ENCODE data around the gene TTC7B.

The TTC7B gene

GRCh38 chr14:90608281-90608680 lies 207.9 kb downstream of the TTC7B start:
- H3K36me3 ChIP-seq (ENCODE audit: insufficient read depth, low read length), result no peaks in the 10 kb centered on the region
- DNase-seq (no peak), ATAC-seq (ENCODE audit: insufficient read depth, low read depth) (no peak)
- H3K27me3 ChIP-seq (ENCODE audit: insufficient read depth, low read length, poor library complexity), result no peaks in the 10 kb centered on the region
- H3K27ac ChIP-seq (ENCODE audit: low read length), result no peak overlapping the region
- TF ChIP-seq EZH2 (IDR thresholded peaks at IDR 0.05; ENCODE audit: borderline replicate concordance, low read depth, low read length, severe bottlenecking), result no peak
- TF ChIP-seq, protein P1, sequence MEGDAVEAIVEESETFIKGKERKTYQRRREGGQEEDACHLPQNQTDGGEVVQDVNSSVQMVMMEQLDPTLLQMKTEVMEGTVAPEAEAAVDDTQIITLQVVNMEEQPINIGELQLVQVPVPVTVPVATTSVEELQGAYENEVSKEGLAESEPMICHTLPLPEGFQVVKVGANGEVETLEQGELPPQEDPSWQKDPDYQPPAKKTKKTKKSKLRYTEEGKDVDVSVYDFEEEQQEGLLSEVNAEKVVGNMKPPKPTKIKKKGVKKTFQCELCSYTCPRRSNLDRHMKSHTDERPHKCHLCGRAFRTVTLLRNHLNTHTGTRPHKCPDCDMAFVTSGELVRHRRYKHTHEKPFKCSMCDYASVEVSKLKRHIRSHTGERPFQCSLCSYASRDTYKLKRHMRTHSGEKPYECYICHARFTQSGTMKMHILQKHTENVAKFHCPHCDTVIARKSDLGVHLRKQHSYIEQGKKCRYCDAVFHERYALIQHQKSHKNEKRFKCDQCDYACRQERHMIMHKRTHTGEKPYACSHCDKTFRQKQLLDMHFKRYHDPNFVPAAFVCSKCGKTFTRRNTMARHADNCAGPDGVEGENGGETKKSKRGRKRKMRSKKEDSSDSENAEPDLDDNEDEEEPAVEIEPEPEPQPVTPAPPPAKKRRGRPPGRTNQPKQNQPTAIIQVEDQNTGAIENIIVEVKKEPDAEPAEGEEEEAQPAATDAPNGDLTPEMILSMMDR (IDR thresholded peaks at IDR 0.05; ENCODE audit: borderline replicate concordance, extremely low read depth, low read length, poor library complexity, severe bottlenecking), result no peak
- no peak overlapping the region for H2AFZ ChIP-seq (ENCODE audit: low read depth, low read length)
- no peaks in the 10 kb centered on the region for H3K4me1 ChIP-seq (ENCODE audit: insufficient read depth, low read length)
- H4K20me1 ChIP-seq (ENCODE audit: insufficient read depth, low read length), result no peaks in the 10 kb centered on the region
- H3K9ac ChIP-seq (ENCODE audit: low read depth, low read length), result no peak overlapping the region
- H3K9me3 ChIP-seq (ENCODE audit: insufficient read depth, low read length, severe bottlenecking), result no peaks in the 10 kb centered on the region
- no peaks in the 10 kb centered on the region for H3K79me2 ChIP-seq (ENCODE audit: insufficient read depth, low read length)
- H3K4me2 ChIP-seq (ENCODE audit: insufficient read depth, low read length), result no peak overlapping the region
- no peak overlapping the region for H3K4me3 ChIP-seq (ENCODE audit: low read depth in 1 of 2, low read length in 2 of 2)

DNA sequence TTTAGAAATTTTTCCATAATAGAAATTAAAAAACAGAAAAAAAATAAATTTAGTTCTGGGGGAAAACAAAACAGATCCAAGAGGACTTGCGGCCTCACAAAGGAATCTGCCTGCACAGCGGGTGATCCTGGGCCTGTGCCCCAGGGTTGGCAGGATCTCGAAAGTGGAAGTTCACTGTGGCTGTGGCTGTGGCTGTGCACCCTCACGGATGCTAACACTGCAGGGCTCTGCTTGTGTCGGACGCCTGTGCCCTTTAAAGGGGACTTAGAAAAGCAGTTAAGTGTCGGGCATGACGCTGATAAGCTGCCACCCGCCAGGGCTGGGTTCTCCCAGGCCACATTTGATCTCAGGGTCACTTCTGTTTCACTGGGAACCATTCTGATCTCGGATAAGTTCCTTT lies 209.1 kb downstream of the TTC7B start:
- Histone ChIP-seq H3K4me1 (ENCODE audit: insufficient read depth, low read length) (no peaks in the 10 kb centered on the region), H3K4me2 (ENCODE audit: insufficient read depth, low read length) (no peak overlapping the region), H3K4me3 (ENCODE audit: low read depth in 1 of 2, low read length in 2 of 2) (no peak overlapping the region), H3K27me3 (ENCODE audit: insufficient read depth, low read length, poor library complexity) (no peaks in the 10 kb centered on the region), H2AFZ (ENCODE audit: low read depth, low read length) (no peak overlapping the region), H4K20me1 (ENCODE audit: insufficient read depth, low read length) (no peaks in the 10 kb centered on the region), H3K27ac (ENCODE audit: low read length) (no peak overlapping the region), H3K9me3 (ENCODE audit: insufficient read depth, low read length, severe bottlenecking) (no peaks in the 10 kb centered on the region), H3K36me3 (ENCODE audit: insufficient read depth, low read length) (no peaks in the 10 kb centered on the region), H3K79me2 (ENCODE audit: insufficient read depth, low read length) (no peaks in the 10 kb centered on the region), H3K9ac (ENCODE audit: low read depth, low read length) (no peak overlapping the region)
- ATAC-seq (ENCODE audit: insufficient read depth, low read depth) (no peak), DNase-seq (no peak)
- TF ChIP-seq, protein P1 (IDR thresholded peaks at IDR 0.05; ENCODE audit: borderline replicate concordance, extremely low read depth, low read length, poor library complexity, severe bottlenecking), result no peak
- no peak for TF ChIP-seq EZH2 (IDR thresholded peaks at IDR 0.05; ENCODE audit: borderline replicate concordance, low read depth, low read length, severe bottlenecking)

- H3K4me1 ChIP-seq (ENCODE audit: insufficient read depth, low read length), result no peaks in the 10 kb centered on the region
- no peak overlapping the region for H3K4me3 ChIP-seq (ENCODE audit: low read depth in 1 of 2, low read length in 2 of 2)
- no peak overlapping the region for H2AFZ ChIP-seq (ENCODE audit: low read depth, low read length)
- no peaks in the 10 kb centered on the region for H4K20me1 ChIP-seq (ENCODE audit: insufficient read depth, low read length)
- no peaks in the 10 kb centered on the region for H3K79me2 ChIP-seq (ENCODE audit: insufficient read depth, low read length)
- no peaks in the 10 kb centered on the region for H3K27me3 ChIP-seq (ENCODE audit: insufficient read depth, low read length, poor library complexity)
- H3K36me3 ChIP-seq (ENCODE audit: insufficient read depth, low read length), result no peaks in the 10 kb centered on the region
- H3K4me2 ChIP-seq (ENCODE audit: insufficient read depth, low read length), result no peak overlapping the region
- no peak for TF ChIP-seq EZH2 (IDR thresholded peaks at IDR 0.05; ENCODE audit: borderline replicate concordance, low read depth, low read length, severe bottlenecking)
- TF ChIP-seq, protein P1 (IDR thresholded peaks at IDR 0.05; ENCODE audit: borderline replicate concordance, extremely low read depth, low read length, poor library complexity, severe bottlenecking), result no peak
- no peak for ATAC-seq (ENCODE audit: insufficient read depth, low read depth)
- H3K9ac ChIP-seq (ENCODE audit: low read depth, low read length), result no peak overlapping the region
- no peak overlapping the region for H3K27ac ChIP-seq (ENCODE audit: low read length)
- DNase-seq, result no peak
- no peaks in the 10 kb centered on the region for H3K9me3 ChIP-seq (ENCODE audit: insufficient read depth, low read length, severe bottlenecking)
These were observed 209.8 kb downstream of the TTC7B start for GRCh38 chr14:90606434-90606833.

DNA sequence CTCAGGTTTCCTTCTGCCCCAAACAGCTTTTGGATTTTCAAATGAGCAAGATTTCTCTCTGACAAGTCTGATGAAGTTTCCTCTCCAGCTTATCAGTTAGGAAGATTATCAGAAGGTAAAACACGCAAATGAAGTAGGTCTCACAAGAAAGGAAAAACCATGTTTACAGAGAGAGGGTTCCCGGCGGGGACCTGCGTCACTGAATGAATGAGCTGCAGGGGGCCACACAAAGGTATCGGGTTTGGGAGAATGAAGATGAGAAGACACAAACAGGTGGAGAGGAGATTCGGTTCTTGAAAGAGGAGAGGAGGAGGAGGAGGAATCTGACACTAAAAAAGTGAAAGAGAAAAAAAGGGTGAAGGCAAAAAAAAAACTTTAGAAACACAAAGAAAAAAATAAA lies 210.8 kb downstream of the TTC7B start:
- Histone ChIP-seq H3K27ac (ENCODE audit: low read length) (no peak overlapping the region), H2AFZ (ENCODE audit: low read depth, low read length) (no peak overlapping the region), H3K9ac (ENCODE audit: low read depth, low read length) (no peak overlapping the region), H3K4me3 (ENCODE audit: low read depth in 1 of 2, low read length in 2 of 2) (no peak overlapping the region), H3K9me3 (ENCODE audit: insufficient read depth, low read length, severe bottlenecking) (no peaks in the 10 kb centered on the region), H3K36me3 (ENCODE audit: insufficient read depth, low read length) (no peaks in the 10 kb centered on the region), H3K4me1 (ENCODE audit: insufficient read depth, low read length) (no peaks in the 10 kb centered on the region), H3K27me3 (ENCODE audit: insufficient read depth, low read length, poor library complexity) (no peaks in the 10 kb centered on the region), H3K4me2 (ENCODE audit: insufficient read depth, low read length) (no peak overlapping the region), H4K20me1 (ENCODE audit: insufficient read depth, low read length) (no peaks in the 10 kb centered on the region), H3K79me2 (ENCODE audit: insufficient read depth, low read length) (no peaks in the 10 kb centered on the region)
- ATAC-seq (ENCODE audit: insufficient read depth, low read depth), result no peak
- TF ChIP-seq, protein P1 (IDR thresholded peaks at IDR 0.05; ENCODE audit: borderline replicate concordance, extremely low read depth, low read length, poor library complexity, severe bottlenecking), result no peak
- TF ChIP-seq EZH2 (IDR thresholded peaks at IDR 0.05; ENCODE audit: borderline replicate concordance, low read depth, low read length, severe bottlenecking), result no peak
- no peak for DNase-seq
